Fibroblast of skin of left biceps (primary cell): ENCODE data around the gene TMEM158.

Experiments used
- DNase-seq, 2 experiments: peaks; one replicate each; pipeline ENCODE4 v3.0.0-alpha.2; 2013; ENCODE audit warnings: low read depth in 2 of 2

The TMEM158 gene

GRCh38 chr3:45226206-45226915, at the start of gene TMEM158:
TSS of gene TMEM158 (minus strand) at chr3:45226287. CDS start at chr3:45226027, 260 bp downstream.
- peak; percentile 40 to 47 for DNase-seq

DNA sequence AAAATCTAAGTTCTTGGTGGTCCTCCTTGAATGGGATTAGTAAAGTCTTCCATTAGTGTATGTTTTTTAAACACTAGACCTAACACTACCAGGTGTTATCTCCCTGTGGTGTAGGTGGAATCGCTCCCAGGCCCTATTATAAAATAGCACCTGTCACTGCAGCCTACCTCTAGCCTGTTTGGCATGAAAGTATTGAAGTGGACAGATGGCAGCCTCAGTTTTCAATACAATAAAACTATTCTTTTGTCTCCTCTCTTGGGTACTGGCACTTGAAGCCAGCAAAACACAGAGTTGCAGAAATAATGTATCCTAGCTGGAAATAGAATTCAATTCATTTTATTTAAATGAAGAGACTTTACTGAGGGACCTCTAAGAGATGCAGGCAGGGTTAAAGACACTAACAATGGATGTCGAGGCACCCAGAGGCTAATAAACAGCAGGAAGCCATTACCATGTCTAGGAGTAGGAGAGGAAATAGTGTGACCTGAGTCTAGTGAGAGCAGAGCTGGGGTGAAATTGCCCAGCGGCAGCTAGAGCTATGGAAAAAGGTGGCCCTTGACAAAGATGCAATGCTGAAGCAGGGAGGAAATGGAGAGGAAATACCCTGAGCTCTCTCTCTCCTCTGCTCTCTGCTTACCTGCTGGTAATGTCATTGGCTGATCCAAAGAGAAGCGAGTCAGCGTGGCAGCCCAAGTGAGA, 49.1 kb upstream of the TMEM158 start:
- no peak for DNase-seq

GRCh38 chr3:45273681-45274515, 47.8 kb upstream of the TMEM158 start:
- no peak for DNase-seq

GRCh38 chr3:45272828-45273470, 46.9 kb upstream of the TMEM158 start:
- no peak for DNase-seq

DNA sequence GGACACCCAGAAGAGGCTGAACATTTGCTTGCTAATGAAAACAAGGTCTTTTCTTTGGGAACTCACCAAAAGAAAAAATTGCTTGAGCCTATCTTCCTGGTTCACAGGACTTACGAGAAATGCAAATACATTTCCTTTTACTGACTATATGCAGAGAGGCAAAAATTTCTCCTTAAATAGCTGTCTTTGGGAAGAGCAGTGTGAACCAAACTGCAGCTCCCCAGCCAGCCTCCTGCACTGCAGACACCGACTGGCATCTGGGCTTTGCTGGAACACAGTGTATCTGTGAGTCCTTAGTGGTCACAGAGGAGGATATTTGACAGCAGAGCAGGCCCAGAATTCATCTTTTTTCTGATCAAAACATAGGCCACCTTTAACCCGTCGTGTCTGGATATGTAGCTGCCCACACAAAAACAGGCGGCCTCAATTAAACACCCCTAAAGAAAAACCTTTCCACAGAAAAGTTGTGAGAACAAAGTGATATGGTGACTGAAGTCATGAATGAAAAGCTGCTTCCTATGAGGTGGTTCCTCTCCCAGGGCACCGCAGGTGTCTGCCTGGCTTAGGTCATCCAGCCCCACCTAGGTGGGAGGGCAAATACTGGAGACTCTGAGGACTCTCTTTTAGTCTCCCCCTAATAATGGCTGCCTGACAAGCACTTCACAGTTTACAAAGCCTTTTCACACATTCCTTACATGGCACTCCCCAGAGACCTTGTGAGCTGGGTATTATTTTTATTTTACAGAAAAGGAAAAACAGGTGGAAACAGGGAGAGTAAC, 46.1 kb upstream of the TMEM158 start:
- no peak for DNase-seq

DNA sequence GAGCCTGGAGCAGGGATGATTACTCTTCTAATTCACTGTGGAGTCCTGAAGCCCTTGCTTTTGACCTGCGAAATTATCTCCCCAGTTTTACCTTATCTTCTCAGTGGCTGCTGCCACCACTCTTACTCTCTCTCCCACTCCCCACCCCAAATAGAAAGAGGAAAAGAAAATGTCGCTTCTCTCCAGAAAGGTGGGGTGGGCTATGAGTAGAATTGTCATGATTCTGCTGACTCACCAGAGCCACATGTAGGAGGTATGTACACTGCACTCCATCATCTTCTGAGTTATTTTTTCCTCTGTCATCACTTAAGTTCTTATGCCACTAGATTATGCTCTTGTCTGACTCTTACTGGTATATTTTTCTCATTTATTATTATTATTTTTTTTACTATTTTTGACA, 43.9 kb upstream of the TMEM158 start:
- no peak for DNase-seq

GRCh38 chr3:45267097-45267496, 41.0 kb upstream of the TMEM158 start:
- DNase-seq = no peak

GRCh38 chr3:45261333-45262110, 35.4 kb upstream of the TMEM158 start:
- DNase-seq = no peak

- no peak for DNase-seq
These were observed 33.0 kb upstream of the TMEM158 start for GRCh38 chr3:45259133-45259532.

DNA sequence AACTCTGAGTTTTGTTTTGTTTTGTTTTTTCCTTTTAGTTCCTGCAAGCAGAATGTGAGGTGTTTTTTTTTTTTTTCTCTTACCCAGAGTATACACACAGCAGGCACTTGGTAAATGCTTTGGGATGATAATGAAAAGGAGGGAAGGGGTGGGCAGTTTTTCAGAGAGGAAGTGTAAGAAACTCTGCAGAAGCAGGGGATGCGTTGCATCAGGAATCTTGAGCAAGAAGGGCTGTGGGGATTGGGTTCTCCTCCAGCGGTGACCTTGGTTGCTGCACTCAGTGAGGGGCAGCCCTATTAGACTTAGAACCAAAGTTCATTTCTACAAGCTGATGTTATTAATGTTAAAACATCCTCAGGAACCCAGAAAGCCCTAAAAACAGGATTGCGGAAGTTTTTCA, 32.2 kb upstream of the TMEM158 start:
- DNase-seq = no peak

- no peak for DNase-seq
These were observed 27.2 kb upstream of the TMEM158 start for GRCh38 chr3:45253316-45253715.

DNA sequence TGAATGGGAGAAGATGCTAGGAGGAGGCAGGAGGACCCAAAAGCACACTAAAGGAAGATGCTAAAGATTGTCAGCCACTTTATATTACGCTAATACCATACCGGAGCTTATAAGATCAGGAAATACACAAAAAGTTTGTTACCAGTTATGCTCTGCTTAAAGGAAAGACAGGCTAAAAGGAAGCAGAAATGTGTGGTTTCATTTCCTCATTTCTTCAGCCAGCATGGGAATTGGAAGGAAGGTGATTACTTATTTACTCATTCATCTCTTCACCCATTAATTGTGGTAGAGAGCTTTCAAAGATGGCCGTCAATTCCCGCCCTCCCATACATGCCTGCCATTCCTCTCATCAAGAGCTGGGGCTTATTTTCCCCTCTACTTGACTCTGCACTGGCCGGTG, 26.7 kb upstream of the TMEM158 start:
- no peak for DNase-seq

DNA sequence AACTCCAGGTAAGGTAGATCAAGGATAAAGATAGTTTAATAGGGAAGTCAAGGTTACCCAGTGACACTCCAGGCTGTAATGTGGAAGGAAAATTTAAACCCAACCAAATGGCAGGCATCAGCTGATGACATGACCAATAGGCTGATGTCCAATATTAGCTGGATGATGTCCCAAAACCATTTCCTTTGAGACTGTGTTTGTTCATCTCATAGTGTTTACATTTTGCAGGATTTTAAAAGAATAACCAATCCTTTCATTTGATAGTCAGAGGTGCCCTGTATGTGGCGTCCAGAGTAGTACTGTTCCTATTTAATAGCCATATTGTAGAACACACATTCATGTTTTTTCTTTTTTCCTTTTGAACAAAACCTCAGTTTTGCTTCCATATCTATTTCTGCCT, 23.3 kb upstream of the TMEM158 start:
- no peak for DNase-seq

- no peak for DNase-seq
These were observed 20.2 kb upstream of the TMEM158 start for GRCh38 chr3:45246241-45246640.

GRCh38 chr3:45244356-45244755, 18.3 kb upstream of the TMEM158 start:
- no peak for DNase-seq

DNA sequence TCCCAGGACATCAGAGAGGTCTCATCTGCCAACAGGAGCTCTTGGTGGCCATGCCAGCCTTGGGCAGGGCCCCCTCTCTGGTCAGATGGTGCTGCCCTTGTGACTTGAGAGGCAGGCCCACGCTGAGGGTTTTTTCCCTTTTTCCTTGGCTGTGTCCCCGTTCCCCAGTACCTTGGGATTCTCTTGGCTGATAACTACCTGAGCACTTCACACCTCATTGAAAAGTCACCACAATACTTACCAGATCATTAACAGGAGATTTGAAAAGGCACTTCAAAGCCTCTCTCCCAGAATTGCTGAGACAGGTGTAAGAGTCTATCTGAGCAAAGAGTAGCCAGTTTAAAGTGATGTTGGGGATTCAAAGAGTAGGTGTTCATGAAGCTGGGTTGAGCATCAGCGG, 15.1 kb upstream of the TMEM158 start:
- DNase-seq = no peak

- DNase-seq = no peak
These were observed 14.2 kb upstream of the TMEM158 start for GRCh38 chr3:45240292-45240691.

DNA sequence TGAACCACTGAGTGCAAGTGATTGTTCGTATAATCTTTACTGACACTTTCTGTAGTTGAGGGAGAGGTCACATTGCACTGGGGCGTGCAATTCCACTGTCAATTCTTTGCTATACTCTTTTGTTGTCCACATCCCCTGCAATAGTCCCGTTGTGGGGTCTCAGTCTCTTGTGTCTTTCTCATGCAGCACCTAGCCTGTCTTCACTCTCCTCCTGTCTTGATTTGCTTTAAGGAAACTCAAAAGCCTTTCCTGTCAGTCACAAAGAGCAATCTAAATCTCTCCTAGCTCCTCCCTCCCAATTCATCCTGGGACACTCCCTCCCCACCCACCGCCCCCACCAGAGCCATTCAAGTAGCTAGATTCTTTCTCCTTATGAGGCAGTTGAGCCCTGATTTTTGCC, 13.2 kb upstream of the TMEM158 start:
- no peak for DNase-seq

- DNase-seq = no peak
These were observed 10.9 kb upstream of the TMEM158 start for GRCh38 chr3:45236964-45237363.

DNA sequence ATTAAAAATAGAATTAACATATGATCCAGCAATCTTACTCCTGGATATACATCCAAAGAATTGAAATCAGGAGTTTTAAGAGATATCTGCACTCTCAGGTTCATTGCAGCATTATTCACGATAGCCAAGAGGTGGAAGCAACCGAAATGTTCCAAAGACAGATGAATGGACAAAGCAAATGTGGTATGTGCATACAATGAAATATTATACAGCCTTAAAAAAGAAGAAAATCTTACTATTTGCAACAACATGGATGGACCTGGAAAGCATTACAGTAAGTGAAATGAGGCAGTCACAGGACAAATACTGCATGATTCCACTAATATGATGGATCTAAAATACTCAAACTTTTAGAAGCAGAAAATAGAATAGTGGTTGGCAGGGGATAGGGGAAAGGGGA, 9.3 kb upstream of the TMEM158 start:
- DNase-seq = no peak

- no peak for DNase-seq
These were observed 8.2 kb upstream of the TMEM158 start for GRCh38 chr3:45234250-45234649.
